MM.1S (cell line): ENCODE results near the gene LYRM4.

Source experiments
- CTCF ChIP-seq: fragments of 300-600 bp; sonication (generic); IDR thresholded peaks from 2 replicates; pipeline ENCODE4 v1.5.1; 2016; ENCODE audit warnings: antibody characterized with exemption, low read length, mixed read lengths
- EZH2phosphoT487 ChIP-seq: fragments of 300-600 bp; sonication (generic); IDR thresholded peaks from 2 replicates; pipeline ENCODE4 v1.6.1; 2018; ENCODE audit warnings: antibody characterized with exemption, low read length

- TF ChIP-seq CTCF, result no peak
- TF ChIP-seq EZH2phosphoT487, result no peak
These were observed 26.0 kb upstream of the LYRM4 start for GRCh38 chr6:5286780-5287179.
